Hepatocyte (in vitro differentiated cells): ENCODE measurements around the gene WHRN. TPM values are rescaled to one million over a fixed set of nuclear protein-coding genes. Genes with fewer than 3 reads are reported as not detected.

Experiments
- DNase-seq: peaks from one replicate; pipeline ENCODE4 v3.0.0-alpha.2; 2016; ENCODE audit warnings: low spot score
- H2AFZ ChIP-seq: fragments of 200-600 bp; sonication (generic); 2 replicates; pipeline ENCODE4 v1.6.0; 2016; ENCODE audit warnings: antibody characterized with exemption, mild to moderate bottlenecking
- H3K27ac ChIP-seq: fragments of 200-600 bp; sonication (generic); 2 replicates; pipeline ENCODE4 v1.5.1; 2016; ENCODE audit warnings: mild to moderate bottlenecking
- H3K27me3 ChIP-seq: fragments of 200-600 bp; sonication (generic); 2 replicates; pipeline ENCODE4 v1.6.1; 2016
- H3K36me3 ChIP-seq: fragments of 200-600 bp; sonication (generic); replicated peaks from 2 replicates; pipeline ENCODE4 v1.5.1; 2016; ENCODE audit warnings: low read depth; ENCODE audit not compliant: insufficient read depth
- H3K4me1 ChIP-seq: fragments of 200-600 bp; sonication (generic); 2 replicates; pipeline ENCODE4 v1.5.1; 2016; ENCODE audit warnings: mild to moderate bottlenecking, moderate library complexity; ENCODE audit not compliant: insufficient read depth
- H3K4me2 ChIP-seq: fragments of 200-600 bp; sonication (generic); 2 replicates; pipeline ENCODE4 v1.6.0; 2016
- H3K4me3 ChIP-seq: fragments of 200-600 bp; sonication (generic); 2 replicates; pipeline ENCODE4 v1.5.1; 2016; ENCODE audit warnings: mild to moderate bottlenecking
- H3K79me2 ChIP-seq: fragments of 200-600 bp; sonication (generic); 2 replicates; pipeline ENCODE4 v1.6.0; 2017; ENCODE audit warnings: mild to moderate bottlenecking
- H3K9me2 ChIP-seq: fragments of 200-600 bp; sonication (generic); replicated peaks from 2 replicates; pipeline ENCODE4 v1.6.0; 2017; ENCODE audit warnings: mild to moderate bottlenecking; ENCODE audit not compliant: insufficient read depth
- H3K9me3 ChIP-seq: fragments of 200-600 bp; sonication (generic); 2 replicates; pipeline ENCODE4 v1.5.1; 2016; ENCODE audit warnings: low read depth, mild to moderate bottlenecking
- H4K20me1 ChIP-seq: fragments of 200-600 bp; sonication (generic); 2 replicates; pipeline ENCODE4 v1.6.0; 2016; ENCODE audit warnings: mild to moderate bottlenecking; ENCODE audit not compliant: insufficient read depth, poor library complexity, severe bottlenecking
- EZH2 ChIP-seq: fragments of 200-600 bp; sonication (generic); IDR thresholded peaks from 2 replicates; pipeline ENCODE4 v1.6.1; 2016; ENCODE audit warnings: antibody characterized with exemption, mild to moderate bottlenecking, borderline replicate concordance
- EZH2phosphoT487 ChIP-seq: fragments of 200-600 bp; sonication (generic); IDR thresholded peaks from one replicate; pipeline ENCODE4 v1.6.1; 2018; ENCODE audit warnings: antibody characterized with exemption, mild to moderate bottlenecking, low read depth, moderate library complexity; ENCODE audit not compliant: unreplicated experiment, severe bottlenecking
- WGBS: methylation state at CpG from one replicate; pipeline ENCODE4 v1.1.6; 2016; ENCODE audit warnings: low lambda C conversion rate; ENCODE audit errors: missing lambda C conversion rate; 5-methylcytosine and 5-hydroxymethylcytosine counted together
- polyA plus RNA-seq: library from polyadenylated mRNA; unstranded; fragments of >200 nt; fragmentation: Nextera tagmentation; extraction: Ambion mirVana; gene quantifications from 2 replicates; pipeline ENCODE4 v1.2.1, GENCODE V29; 2016
- total RNA-seq: library from RNA; depleted of rRNA; stranded (reverse); fragments of >200 nt; gene quantifications from 2 replicates; pipeline ENCODE4 v1.2.3, GENCODE V29; 2014
- TF ChIP-seq, protein P1 (sequence below): fragments of 200-600 bp; sonication (generic); IDR thresholded peaks from 2 replicates; pipeline ENCODE4 v1.5.1; 2016; ENCODE audit warnings: antibody characterized with exemption, mild to moderate bottlenecking; ENCODE audit not compliant: poor library complexity

The WHRN gene
- total and polyA plus RNA-seq, 2 experiments from 2014 or later = 3.2 to 6.6 TPM

DNA sequence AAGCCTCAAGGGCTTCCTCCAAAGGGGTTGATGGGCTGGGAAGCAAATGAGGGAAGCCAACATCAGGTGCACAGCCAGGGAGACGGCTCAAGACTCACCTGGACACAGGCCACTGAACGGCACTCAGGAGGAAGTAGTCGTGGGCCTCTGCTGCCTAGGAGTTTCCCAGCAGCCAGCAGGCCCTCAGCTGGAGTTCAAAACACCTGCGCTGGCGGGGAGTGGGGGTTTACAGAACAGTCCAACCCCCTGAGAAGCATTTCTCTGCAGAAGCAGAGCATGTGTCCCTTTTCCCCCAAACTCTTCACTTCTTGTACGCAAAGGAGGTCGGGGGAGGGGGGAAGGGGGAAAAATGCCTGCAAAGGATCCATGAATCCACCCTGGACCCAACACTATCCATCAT, 2.3 kb downstream of the WHRN start:
- Histone ChIP-seq H3K4me2 (peak overlapping the region; percentile 95), H3K4me3 (no peak overlapping the region), H4K20me1 (no peaks in the 10 kb centered on the region), H3K9me2 (no peaks in the 10 kb centered on the region), H3K79me2 (peaks cover 6% of the 10 kb centered on the region), H3K27ac (peak overlapping the region; percentile 28), H3K36me3 (no peaks in the 10 kb centered on the region), H3K9me3 (no peaks in the 10 kb centered on the region), H3K4me1 (peaks cover 20% of the 10 kb centered on the region), H2AFZ (no peak overlapping the region), H3K27me3 (peaks cover 7% of the 10 kb centered on the region)
- TF ChIP-seq EZH2 = no peak
- TF ChIP-seq EZH2phosphoT487 = no peak
- TF ChIP-seq, protein P1, sequence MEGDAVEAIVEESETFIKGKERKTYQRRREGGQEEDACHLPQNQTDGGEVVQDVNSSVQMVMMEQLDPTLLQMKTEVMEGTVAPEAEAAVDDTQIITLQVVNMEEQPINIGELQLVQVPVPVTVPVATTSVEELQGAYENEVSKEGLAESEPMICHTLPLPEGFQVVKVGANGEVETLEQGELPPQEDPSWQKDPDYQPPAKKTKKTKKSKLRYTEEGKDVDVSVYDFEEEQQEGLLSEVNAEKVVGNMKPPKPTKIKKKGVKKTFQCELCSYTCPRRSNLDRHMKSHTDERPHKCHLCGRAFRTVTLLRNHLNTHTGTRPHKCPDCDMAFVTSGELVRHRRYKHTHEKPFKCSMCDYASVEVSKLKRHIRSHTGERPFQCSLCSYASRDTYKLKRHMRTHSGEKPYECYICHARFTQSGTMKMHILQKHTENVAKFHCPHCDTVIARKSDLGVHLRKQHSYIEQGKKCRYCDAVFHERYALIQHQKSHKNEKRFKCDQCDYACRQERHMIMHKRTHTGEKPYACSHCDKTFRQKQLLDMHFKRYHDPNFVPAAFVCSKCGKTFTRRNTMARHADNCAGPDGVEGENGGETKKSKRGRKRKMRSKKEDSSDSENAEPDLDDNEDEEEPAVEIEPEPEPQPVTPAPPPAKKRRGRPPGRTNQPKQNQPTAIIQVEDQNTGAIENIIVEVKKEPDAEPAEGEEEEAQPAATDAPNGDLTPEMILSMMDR = no peak
- no peak for DNase-seq
- 66% methylated on average over 7 of the region's 7 CpGs for WGBS

DNA sequence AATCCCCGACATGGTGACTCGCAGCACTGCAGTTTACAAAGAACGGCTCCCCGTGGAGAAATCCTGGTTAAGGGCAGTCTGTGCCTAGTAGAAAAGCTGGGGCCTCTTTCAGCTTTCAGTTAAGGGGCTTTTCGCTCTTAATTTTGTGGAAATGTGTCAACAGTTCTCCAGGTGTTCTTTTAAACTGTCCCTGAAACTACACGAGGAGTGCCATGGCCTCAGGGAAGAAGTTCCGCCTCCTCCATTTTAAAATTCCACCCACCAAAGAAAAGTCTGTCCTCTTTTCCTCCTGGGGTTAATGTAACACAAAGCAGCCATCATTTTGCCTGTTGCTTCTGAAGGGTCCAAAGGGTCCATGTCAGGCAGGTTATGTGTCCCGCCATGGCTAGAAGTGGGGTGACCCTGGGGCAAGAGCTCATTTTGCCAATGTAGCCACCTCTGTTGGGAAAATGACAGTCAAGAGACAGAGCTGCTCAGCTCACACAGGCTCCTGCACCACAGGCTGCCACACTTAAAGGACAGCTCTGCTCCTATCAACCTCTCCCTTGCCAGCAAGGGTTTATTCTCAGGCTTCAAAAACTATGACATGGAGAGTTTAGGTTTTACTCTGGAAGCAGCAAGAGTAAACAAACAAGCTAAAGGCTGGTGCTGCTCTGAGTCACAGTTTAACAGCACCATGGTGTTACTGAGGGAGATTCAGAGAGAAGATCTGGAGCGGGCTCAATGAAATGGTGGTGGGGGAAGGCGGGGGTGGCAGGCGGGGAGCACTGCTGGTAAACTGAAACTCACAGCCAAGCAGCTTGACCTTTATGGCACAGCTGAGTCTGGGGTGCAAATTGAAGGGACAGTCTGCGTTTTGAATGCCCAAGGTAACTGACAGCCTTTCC, 3.2 kb downstream of the WHRN start:
- peak overlapping the region; percentile 69 for H2AFZ ChIP-seq
- peaks cover 20% of the 10 kb centered on the region for H3K4me1 ChIP-seq
- no peaks in the 10 kb centered on the region for H3K9me3 ChIP-seq
- 32% methylated on average over 12 of the region's 12 CpGs for WGBS
- H3K27me3 ChIP-seq = peaks cover 5% of the 10 kb centered on the region
- peak overlapping the region; percentile 82 for H3K27ac ChIP-seq
- TF ChIP-seq, protein P1 = no peak
- TF ChIP-seq EZH2phosphoT487 (no peak), EZH2 (no peak)
- peak overlapping the region; percentile 95 for H3K4me2 ChIP-seq
- DNase-seq = peak; percentile 66
- no peaks in the 10 kb centered on the region for H3K36me3 ChIP-seq
- no peaks in the 10 kb centered on the region for H4K20me1 ChIP-seq
- no peaks in the 10 kb centered on the region for H3K9me2 ChIP-seq
- no peak overlapping the region for H3K4me3 ChIP-seq
- peaks cover 6% of the 10 kb centered on the region for H3K79me2 ChIP-seq

DNA sequence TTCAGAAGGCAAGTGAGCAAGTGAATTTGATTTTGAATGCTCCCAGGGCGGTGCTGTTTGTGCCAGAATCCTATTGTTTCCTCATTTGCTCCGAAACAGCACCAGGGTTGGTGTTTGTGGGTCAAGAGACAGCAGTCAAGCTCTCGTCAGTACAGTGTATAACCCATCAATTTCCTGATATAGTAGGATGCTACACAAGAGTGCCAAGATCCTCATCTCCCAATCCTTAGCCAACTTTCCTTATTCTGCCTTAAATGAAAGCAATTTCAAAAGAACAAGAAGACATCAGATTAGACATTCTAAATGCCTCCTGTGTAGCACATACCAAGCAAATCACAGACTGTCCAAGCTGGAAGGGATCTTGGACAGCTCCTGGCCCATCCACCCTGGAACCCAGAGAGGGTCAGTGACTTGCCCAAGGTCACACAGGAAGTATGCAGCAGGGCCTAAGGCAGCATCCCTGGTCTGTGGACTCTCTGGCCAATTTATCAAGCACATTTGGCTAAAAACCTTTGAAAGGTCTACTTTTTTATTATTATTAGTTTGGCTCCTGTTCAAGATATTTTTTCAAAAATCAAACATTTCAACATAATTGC, 4.5 kb downstream of the WHRN start:
- Histone ChIP-seq H3K27ac (no peak overlapping the region), H2AFZ (no peak overlapping the region), H3K4me2 (peak overlapping the region; percentile 95), H3K4me1 (peaks cover 20% of the 10 kb centered on the region), H3K4me3 (no peak overlapping the region), H3K27me3 (no peaks in the 10 kb centered on the region), H4K20me1 (no peaks in the 10 kb centered on the region), H3K9me2 (no peaks in the 10 kb centered on the region), H3K36me3 (no peaks in the 10 kb centered on the region), H3K79me2 (peaks cover 6% of the 10 kb centered on the region), H3K9me3 (no peaks in the 10 kb centered on the region)
- WGBS = 93% methylated on average over 3 of the region's 3 CpGs
- TF ChIP-seq, protein P1 = no peak
- TF ChIP-seq EZH2 = no peak
- no peak for TF ChIP-seq EZH2phosphoT487
- no peak for DNase-seq
